Amniotic stem cell (primary cell): ENCODE results near the gene ATRIP.
"Not testable (repeated sequence)": the region's sequence is repeated elsewhere in the genome, so short reads cannot be mapped to it uniquely, and the experiment has no call there.

Experiments
- DNase-seq: peaks from one replicate; lab custom pipeline; 2025; lab: John Stamatoyannopoulos, UW

Gene ATRIP

DNA sequence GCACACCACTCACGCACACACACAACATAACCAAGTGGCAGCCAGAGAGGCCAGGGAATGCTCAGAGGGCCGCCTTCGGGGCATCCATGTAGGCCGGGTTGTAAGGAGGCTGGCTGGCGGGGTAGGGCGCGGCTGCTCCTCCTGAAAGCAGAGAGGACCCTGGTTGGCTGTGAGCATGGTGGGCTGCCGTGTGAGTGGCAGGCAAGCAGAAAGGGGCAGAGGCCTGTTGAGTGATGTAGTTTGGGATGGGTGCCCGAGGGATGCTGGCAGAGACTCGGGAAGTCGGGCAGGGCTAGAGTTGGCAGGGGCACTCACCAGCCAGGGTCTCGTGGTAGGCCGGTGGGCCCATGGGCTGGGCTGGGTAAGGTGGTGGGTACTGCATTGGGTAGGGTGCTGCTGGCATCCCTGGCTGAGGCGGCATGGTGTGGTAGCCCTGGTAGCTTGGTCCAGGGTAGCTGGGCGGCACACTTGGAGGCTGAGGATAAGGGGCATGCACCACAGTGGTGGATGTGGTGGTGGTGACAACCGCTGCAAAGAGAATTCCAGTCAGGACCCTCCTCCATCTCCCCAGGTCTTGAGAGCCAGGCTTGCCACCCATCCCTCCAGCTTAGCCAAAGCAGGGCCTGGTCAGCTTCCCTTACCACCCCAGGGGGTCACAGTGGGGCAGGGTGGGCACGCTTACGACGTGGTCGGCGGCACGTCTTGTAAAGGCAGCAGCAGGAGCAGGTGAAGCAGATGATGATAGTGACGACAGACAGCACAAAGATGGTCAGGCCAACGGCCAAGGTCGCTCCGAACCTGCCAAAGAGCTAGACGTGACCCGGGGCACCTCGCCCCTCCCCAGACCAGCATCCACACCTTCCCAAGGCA lies 22.7 kb downstream of the ATRIP start:
- no peak for DNase-seq

DNA sequence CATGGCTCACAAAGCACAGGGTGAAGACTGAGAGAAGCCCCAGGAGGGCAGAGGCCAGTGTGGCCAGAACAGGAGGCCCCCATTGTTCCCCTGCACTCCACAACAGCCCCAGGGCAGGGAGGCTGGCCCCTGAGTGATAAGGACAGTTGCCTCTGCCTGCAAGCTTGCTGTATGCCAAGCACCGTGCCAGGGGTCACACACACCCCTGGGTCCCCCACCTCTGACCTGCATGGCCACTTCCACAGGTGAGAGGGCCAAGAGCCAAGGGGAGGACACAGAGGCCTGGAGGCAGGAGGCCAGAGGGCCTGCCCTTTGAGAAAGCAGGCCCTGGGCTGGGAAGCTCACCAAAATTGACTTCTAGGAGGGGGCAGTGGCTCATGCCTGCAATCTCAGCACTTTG lies 23.7 kb downstream of the ATRIP start:
- DNase-seq, result no peak

DNA sequence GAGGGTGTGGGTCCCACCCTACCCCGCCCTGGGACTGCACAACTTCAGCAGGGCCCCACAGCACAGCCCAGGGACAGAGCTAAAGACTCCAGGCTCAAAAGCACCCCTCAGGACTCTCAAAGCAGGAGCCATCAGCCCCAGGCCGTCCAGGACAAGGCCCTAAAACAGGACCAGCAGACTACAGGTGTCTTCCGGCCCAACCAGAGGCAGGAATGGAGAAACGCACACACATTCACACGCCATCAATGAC lies 26.1 kb downstream of the ATRIP start:
- peak; percentile 53 for DNase-seq

DNA sequence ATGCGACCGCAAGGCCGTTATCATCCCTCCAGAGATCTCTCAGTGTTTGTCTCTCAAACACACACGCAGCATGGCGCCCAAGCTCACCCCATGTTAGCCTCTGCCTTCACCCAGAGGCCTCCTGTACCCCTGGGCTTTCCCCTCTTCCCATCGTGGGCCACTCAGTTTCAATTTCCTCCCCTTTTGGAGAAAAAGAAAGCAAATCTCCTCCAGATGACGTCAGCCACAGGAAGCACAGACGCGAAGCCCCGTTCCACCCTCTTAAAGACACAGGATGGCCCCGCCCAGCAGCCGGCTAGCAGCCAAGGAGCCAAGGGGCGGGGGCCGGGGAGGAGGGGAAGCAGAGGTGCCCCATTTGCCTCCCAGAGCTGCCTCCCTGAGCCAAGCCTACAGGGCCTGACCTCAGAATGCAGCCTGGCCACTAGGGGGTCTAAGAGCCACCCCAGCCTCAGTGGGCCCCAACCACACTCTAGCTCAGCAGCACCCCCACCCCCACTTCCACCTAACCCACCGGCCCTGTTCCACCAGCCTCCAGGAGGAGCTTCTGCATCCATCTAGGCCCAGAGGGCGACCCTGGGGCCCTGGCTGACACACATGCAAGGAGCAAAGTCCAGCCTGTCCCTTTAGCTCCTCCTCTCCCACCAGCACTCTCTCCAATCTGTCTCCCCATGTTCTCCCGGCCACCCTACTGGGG lies 26.5 kb downstream of the ATRIP start:
- DNase-seq, result peak; percentile 92

DNA sequence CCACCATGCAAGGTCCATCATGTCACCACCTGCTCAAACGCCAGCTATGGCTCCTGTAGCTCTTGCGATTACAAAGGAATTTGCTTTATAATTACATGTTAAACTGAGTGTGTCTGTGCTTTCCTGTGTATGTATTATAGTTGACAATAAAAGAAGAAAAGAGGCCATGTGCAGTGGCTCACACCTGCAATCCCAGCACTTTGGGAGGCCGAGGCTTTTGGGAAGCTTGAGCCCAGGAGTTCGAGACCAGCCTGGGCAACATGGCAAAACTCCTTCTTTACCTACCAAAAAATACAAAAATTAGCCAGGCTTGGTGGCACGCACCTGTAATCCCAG lies 27.0 kb downstream of the ATRIP start:
- no peak for DNase-seq

DNA sequence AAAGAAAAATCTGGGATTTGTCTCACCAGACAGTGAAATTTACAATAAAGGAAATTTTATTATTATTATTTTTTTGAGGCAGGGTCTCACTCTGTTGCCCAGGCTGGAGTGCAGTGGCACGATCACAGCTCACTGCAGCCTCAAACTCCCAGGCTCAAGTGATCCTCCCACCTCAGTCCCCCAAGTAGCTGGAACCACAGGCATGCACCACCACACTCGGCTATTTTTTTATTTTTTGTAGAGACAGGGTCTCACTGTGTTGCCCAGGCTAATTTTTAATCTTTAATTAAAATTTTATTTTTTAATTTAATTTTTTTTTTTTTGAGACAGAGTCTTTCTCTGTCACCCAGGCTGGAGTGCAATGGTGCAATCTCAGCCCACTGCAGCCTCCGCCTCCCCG lies 27.5 kb downstream of the ATRIP start:
- DNase-seq, result not testable (repeated sequence)

DNA sequence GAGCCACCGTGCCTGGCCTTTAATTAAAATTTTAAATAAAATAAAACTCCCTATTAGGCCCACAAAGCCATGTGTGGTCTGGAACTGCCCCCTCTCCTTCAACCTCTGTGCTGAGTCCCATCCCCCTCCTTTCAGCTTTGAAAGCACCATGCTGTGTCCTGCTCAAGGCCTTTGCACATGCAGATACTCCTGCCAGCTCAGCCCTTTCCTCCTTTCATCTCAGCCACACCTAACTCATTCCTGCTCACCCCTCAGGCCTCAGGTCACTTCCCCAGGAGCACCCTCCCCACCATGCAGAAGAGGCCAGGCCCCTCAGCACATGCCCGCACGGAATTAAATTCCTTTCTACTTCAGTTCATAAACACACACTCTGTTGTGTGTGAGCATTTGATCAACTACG lies 28.1 kb downstream of the ATRIP start:
- no peak for DNase-seq

DNA sequence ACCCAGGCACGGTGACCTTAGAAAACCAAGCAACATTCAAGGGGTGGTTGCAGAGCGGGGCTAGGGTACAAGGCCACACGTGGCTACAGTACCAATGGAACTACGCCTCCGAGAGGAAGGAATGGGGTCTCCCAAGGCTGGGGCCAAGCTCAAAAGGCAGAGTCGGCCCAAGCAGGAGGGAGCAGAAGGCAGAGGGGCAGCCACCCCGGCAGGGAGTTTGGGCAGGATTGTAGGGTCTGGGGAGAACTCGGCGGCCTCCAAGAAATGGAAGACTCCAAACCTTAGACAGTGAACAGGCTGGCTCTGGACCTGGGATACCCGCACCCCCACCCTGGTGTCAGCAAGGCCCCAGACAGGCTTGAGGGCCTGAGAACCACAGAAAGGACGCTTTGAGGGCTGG lies 28.7 kb downstream of the ATRIP start:
- no peak for DNase-seq

DNA sequence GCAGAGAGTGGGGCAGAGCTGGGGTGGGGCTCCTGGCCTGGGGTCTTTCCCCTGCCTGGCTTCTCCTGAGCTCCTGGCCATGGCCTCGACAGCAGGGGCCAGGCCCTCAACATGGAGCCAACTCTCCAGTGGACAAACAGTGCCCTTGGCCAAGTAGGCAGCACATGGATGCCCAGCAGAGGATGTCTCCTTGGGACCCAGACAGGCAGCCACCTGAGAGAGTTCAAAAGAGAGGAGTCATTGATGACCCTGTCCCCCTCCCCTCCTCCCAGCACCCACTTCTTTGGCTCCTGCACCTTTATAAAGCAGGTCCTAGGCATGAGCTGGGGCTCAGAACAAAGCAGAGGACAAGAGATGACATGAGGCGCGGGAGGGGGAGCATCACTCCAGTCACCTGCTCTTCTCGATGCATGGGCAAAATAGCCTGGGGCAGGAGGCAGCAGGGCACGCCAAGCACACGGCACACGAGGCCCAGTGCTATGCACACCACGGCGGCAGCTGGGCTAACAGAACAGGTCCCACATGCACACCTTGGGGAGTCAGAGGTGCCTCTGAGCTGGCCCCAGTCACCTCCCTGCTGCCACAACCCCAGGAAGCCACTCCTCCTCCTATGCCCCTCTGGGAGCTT lies 30.0 kb downstream of the ATRIP start:
- no peak for DNase-seq

DNA sequence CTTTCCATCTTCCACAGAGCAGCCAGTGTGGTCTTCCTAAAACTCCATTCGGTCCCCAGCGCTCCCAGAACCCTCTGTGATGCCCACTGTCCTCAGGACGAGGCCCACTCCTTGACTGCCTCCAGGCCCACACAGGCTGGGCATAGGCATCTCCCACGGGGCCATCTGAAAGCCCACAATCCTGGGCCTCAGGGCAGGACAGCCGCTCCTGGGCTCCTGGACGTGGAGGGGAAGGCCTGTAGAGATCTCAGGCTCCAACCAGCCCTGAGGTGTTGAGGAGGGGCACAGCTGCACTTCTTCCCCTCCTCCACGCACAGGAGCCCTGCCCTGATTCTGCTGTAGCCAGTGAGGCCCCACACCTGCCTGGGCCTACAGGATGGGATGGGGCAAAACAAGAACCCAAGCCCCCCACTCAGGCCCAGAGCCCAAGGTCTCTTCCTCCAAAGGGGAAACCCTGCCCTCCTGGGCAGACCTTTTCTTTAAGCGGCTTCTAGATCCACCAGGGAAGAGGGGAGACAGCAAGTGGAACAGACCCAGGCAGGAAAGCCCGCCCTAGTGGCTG lies 31.5 kb downstream of the ATRIP start:
- no peak for DNase-seq

DNA sequence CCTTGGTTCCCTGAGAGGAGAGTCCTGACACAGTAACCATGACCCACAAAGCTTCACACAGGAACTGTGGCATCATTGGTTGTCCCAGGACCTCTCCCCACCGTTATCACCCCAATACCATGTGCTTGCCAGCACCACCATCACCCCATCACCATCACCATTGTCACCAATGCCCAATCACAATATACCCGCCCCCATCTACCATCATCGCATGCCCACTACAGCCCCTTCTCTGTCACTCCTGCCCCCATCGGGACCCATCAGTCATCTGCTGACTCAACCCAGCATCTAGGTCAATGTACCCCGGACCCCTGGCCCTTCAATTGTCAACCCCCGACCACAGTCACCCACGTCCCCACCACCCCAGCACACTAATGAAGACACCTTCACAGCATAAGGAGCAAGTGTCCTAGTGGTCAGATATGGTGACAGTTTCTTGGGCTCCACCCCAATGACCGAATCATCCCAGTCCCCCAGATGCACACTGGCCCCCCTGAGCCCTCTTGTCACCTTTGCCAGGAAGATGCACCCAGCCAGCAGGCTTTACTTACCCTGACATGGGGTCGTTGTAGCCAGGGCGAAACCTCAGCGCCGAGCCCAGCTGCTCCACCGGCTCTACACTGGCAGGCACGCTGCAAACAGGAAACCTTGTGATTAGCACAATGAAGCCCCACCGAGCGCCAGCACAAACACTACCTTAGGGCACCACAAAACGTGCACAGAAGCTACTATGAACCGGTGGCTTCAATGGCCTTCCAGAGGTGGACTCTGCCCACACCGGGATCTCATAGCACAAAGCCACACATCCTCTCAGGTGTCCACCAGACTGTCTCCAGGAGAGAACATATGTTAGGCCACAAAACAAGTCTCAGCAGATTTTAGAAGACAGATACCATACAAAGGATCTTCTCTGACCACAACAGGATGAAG lies 32.4 kb downstream of the ATRIP start:
- DNase-seq, result no peak

DNA sequence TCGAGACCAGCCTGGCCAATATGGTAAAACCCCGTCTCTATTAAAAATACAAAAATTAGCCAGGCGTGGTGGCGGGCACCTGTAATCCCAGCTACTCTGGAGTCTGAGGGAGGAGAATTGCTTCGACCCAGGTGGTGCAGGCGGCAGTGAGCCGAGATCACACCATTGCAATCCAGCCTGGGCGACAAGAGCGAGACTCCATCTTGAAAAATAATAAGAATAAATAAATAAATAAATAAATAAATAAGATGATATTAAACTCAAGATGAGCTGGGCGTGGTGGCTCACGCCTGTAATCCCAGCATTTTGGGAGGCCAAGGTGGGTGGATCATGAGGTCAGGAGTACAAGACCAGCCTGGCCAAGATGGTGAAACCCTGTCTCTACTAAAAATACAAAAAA lies 34.4 kb downstream of the ATRIP start:
- not testable (repeated sequence) for DNase-seq

DNA sequence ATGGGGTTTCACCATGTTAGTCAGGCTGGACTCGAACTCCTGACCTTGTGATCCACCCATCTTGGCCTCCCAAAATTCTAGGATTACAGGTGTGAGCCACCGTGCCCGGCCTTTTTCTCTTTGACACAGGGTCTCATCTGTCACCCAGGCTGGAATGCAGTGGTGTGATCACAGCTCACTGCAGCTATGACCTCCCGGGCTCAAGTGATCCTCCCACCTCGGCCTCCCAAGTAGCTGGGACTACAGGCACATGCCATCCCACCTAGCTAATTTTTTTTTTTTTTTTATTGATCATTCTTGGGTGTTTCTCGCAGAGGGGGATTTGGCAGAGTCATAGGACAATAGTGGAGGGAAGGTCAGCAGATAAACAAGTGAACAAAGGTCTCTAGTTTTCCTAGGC lies 36.3 kb downstream of the ATRIP start:
- not testable (repeated sequence) for DNase-seq

DNA sequence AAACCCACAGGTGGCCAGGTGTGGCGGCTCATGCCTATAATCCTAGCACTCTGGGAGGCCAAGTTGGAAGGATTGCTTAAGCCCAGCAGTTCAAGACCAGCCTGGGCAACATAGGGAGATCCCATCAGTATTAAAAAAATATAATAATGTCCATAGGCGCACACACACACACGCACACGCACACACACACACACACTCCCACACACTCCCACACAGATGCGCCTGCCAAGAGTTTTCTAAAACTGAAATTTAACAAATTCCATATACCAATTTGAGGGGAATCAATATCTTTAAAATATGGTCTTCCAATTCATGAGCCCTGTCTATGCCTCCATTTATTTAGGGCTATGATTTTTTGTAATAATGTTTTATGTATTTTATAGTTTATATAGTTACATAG lies 40.4 kb downstream of the ATRIP start:
- no peak for DNase-seq

DNA sequence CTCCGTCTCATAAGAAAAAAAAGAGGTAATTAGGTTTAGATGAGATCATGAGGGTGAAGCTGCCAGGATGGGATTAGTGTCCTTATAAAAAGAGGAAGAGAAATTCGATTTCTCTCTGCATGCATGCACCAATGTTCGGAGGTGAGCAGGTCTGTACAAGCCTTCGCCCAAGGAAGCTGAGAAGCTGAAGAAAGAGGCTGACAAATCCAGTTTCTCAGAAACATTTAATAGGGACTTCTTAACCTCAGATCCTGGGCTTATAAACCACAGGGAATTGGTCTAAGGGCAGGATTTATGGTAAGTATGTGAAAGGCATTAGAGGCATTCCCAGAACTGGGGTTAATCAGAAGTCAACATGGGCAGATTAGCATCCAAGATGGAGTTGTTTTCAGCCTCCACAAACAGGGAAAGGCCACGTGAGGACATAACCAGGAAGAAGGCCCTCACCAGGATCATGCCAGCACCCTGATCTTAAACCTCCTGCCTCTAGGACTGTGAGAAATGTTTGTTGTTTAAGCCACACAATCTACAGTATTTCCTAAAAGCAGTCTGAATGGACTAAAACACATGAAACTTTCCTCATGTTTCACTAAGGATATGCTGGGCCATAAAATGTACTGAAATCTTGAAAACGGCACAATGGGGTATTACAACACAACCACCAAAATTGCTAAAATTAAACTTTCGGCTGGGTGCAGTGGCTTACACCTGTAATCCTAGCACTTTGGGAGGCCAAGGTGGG lies 46.1 kb downstream of the ATRIP start:
- no peak for DNase-seq

DNA sequence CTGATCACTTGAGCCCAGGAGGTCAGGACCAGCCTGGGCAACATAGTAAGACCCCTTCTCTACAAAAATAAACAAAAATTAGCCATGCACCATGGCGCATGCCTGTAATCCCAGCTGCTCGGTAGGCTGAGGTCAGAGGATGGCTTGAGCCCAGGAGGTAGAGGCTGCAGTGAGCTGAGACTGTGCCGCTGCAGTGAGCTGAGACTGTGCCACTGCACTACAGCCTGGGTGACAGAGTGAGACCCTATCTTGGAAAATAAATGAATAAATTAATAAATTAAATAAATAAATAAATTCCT lies 46.6 kb downstream of the ATRIP start:
- no peak for DNase-seq

DNA sequence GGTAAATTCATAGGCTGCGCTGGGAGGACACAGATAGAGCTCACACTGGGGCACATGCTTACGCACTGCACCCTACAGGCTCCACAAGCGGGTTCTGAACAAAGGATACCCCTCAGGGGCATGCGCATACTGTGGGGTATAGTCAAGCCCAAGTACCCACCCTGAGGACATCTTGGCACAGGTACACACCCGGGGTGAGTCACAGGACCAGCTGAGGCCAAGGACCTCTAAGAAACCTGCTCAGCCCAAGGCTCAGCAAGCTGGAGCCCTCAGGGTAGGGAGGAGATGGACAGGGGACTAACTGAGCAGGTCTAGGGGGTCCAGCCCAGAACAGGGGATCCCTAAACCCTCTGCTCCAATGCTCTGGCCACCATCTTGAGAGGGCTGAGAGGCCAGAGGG lies 54.1 kb downstream of the ATRIP start:
- no peak for DNase-seq

DNA sequence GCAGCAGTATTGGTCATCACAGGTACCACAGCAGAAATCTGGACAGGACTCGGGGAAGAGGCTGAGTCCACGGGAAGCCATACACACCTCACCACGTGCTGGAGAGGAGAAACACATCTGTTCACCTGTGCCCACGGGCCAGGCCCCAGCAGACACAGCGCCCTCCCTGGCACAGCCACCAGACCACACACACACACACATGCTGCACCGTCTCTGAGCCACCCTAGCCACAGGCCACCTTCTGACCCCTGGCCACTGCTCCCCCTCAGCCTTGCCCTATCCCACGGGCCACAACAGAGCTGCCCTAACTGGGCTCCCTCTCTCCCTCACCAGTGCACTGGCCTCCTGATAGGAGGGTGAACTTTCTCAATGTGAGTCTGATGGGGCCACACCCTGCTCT lies 54.7 kb downstream of the ATRIP start:
- DNase-seq, result no peak

DNA sequence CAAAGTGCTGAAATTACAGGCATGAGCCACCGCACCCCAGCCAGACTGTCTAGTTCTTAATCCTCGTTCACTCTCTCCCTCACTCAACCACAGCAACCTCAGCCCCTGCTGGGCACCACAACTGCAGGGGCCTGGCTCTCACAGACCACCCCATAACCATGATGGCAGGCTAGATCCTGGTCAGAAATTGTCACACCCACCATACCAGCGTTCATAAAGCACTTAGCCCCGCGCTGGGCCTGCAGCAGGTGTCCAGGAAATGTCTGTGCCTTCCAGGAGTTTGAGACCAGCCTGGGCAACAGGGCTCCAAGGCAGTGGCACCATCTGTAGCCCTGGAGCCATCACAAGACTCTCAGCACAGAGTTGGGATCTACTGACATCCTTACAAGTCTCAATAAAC lies 55.6 kb downstream of the ATRIP start:
- DNase-seq, result no peak

DNA sequence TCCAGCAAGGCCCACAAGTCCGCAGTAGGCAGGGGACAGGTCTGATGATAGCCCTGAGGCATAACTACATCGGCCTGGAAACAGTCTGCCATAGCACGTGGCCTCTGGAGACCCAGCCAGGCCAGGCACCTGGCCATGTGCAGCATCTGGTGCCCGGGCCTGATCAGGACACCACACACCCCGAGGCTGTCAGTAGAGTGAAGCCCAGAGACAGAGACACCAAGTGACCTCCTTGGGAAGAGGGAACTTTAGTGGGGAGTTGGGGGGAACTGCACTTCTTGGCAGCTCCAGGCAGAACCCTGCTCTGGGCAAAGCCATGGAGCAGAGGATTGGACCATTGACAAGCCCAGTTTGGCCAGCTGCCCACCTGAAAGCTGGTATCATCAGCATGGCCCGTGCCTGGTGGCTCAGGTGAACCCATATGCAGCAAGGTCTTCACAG lies 56.2 kb downstream of the ATRIP start:
- DNase-seq, result no peak

DNA sequence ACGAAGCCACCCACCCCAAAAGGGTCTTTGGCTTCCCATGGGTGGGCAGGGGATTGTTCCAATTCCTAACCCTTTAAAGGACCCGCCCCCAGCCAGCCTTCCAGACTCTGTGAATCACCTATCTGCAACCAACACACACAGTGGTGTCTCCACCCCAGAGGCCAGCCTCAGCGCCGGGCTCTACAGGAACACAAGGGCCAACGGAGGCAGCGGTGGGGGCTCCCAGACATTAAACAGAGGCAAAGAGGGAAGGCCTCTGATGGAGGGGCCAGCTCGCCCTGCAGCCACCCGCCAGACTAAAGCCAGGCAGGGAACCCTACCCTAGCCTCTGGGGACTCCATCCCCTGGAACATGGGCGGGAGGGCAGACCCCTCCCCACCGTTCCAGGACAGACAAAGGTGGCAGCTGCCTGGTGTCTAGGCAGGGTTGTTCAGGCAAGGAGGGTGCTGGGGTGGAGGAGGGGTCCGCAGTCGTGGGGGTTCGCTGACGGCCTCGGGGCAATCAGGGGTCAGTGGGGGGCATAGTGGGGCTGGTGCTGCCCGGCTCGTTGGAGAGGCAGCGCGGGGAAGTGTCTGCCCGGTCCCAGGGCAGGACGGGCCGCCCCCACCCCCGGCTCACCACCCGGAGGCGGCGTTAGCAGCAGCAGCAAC lies 57.0 kb downstream of the ATRIP start:
- DNase-seq, result no peak
